ENCODE data around the gene PLXND1.
"Not testable (repeated sequence)": the region's sequence is repeated elsewhere in the genome, so short reads cannot be mapped to it uniquely, and the experiment has no call there.

- TF ChIP-seq CTCF (IDR thresholded peaks at IDR 0.05); EP300 (IDR thresholded peaks at IDR 0.05); POLR2AphosphoS5 (IDR thresholded peaks at IDR 0.05); POLR2A (IDR thresholded peaks at IDR 0.05; ENCODE audit: low read depth): not testable (repeated sequence)
Observed at GRCh38 chr3:129641567-129642260, 35.2 kb upstream of the PLXND1 start.
